Endothelial cell (in vitro differentiated cells): ENCODE results near the gene HERC3. TPM values are rescaled to one million over a fixed set of nuclear protein-coding genes. Genes with fewer than 3 reads are reported as not detected.

Experiments used
- DNase-seq: peaks from one replicate; pipeline ENCODE4 v3.0.0; 2021; ENCODE audit warnings: low spot score
- H3K27ac Mint-ChIP-seq: one replicate; pipeline ENCODE4 v1.8.0; 2021; ENCODE audit warnings: mixed read lengths, inconsistent platforms; ENCODE audit not compliant: unreplicated experiment
- H3K27me3 Mint-ChIP-seq: one replicate; pipeline ENCODE4 v1.8.0; 2021; ENCODE audit warnings: mild to moderate bottlenecking, moderate library complexity, mixed read lengths, inconsistent platforms; ENCODE audit not compliant: unreplicated experiment
- H3K36me3 Mint-ChIP-seq: one replicate; pipeline ENCODE4 v1.8.0; 2021; ENCODE audit warnings: mild to moderate bottlenecking, low read depth, mixed read lengths, inconsistent platforms; ENCODE audit not compliant: unreplicated experiment
- H3K4me1 Mint-ChIP-seq: one replicate; pipeline ENCODE4 v1.8.0; 2021; ENCODE audit warnings: mild to moderate bottlenecking, mixed read lengths, inconsistent platforms; ENCODE audit not compliant: unreplicated experiment
- H3K4me3 Mint-ChIP-seq: one replicate; pipeline ENCODE4 v1.8.0; 2021; ENCODE audit warnings: mild to moderate bottlenecking, mixed read lengths, inconsistent platforms; ENCODE audit not compliant: unreplicated experiment
- H3K9me3 Mint-ChIP-seq: one replicate; pipeline ENCODE4 v1.8.0; 2021; ENCODE audit warnings: mixed read lengths, inconsistent platforms; ENCODE audit not compliant: unreplicated experiment
- total RNA-seq: library from RNA; stranded (reverse); fragmentation: NEBNext Ultra II Directional; extraction: Animal tissue kit (Norgen Biotek cat#: 25700); gene quantifications from one replicate; pipeline ENCODE4 v1.2.1, GENCODE V29; 2021; ENCODE audit not compliant: unreplicated experiment
- TF ChIP-seq, protein P1 (sequence below): fragments of 200-600 bp; sonication (generic); IDR thresholded peaks from one replicate; pipeline ENCODE4 v1.5.0; 2021; ENCODE audit warnings: antibody characterized with exemption; ENCODE audit not compliant: unreplicated experiment

HERC3 gene
- total RNA-seq, 1 donor from 2014 or later: 8.0 TPM

GRCh38 chr4:88690355-88690754 lies 98.1 kb downstream of the HERC3 start:
- Mint-ChIP-seq H3K4me3 (no peak overlapping the region), H3K4me1 (peaks cover 3% of the 10 kb centered on the region), H3K27me3 (no peaks in the 10 kb centered on the region), H3K27ac (no peak overlapping the region), H3K9me3 (no peaks in the 10 kb centered on the region), H3K36me3 (no peaks in the 10 kb centered on the region)
- TF ChIP-seq, protein P1, sequence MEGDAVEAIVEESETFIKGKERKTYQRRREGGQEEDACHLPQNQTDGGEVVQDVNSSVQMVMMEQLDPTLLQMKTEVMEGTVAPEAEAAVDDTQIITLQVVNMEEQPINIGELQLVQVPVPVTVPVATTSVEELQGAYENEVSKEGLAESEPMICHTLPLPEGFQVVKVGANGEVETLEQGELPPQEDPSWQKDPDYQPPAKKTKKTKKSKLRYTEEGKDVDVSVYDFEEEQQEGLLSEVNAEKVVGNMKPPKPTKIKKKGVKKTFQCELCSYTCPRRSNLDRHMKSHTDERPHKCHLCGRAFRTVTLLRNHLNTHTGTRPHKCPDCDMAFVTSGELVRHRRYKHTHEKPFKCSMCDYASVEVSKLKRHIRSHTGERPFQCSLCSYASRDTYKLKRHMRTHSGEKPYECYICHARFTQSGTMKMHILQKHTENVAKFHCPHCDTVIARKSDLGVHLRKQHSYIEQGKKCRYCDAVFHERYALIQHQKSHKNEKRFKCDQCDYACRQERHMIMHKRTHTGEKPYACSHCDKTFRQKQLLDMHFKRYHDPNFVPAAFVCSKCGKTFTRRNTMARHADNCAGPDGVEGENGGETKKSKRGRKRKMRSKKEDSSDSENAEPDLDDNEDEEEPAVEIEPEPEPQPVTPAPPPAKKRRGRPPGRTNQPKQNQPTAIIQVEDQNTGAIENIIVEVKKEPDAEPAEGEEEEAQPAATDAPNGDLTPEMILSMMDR: no peak
- DNase-seq: no peak

DNA sequence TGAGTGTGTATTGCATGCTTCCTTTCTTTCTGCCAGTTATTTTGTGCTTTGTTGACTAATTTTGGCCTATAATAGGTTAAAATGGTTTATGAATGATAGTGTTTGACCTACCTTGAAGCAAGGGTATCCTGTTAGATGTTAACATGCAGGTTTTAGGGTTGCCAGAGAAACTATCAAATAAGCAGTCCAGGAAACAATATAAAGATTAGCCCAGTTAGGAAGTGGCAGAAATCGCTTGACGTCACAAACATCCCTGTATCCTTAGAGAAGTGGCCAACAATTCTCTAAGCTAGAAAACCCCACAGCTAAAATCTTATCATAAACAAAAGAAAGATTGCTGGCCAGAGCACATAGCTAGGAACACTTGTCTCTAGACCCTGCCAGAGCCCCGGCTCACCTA lies 101.5 kb downstream of the HERC3 start:
- peaks cover 3% of the 10 kb centered on the region for H3K36me3 Mint-ChIP-seq
- H3K9me3 Mint-ChIP-seq: no peaks in the 10 kb centered on the region
- H3K4me3 Mint-ChIP-seq: no peak overlapping the region
- TF ChIP-seq, protein P1: no peak
- H3K27ac Mint-ChIP-seq: no peak overlapping the region
- no peak for DNase-seq
- peaks cover 11% of the 10 kb centered on the region for H3K4me1 Mint-ChIP-seq
- H3K27me3 Mint-ChIP-seq: no peaks in the 10 kb centered on the region

- peaks cover 7% of the 10 kb centered on the region for H3K4me1 Mint-ChIP-seq
- TF ChIP-seq, protein P1: no peak
- no peaks in the 10 kb centered on the region for H3K9me3 Mint-ChIP-seq
Observed at GRCh38 chr4:88696630-88697029, 104.3 kb downstream of the HERC3 start.

GRCh38 chr4:88697141-88697540 lies 104.9 kb downstream of the HERC3 start:
- Mint-ChIP-seq H3K27me3 (no peaks in the 10 kb centered on the region), H3K27ac (no peak overlapping the region), H3K4me1 (peaks cover 7% of the 10 kb centered on the region), H3K4me3 (peak overlapping the region; percentile 84), H3K36me3 (peaks cover 3% of the 10 kb centered on the region), H3K9me3 (no peaks in the 10 kb centered on the region)
- DNase-seq: no peak
- TF ChIP-seq, protein P1: no peak

More at GRCh38 chr4:88696630-88697029, 104.3 kb downstream of the HERC3 start:
- no peak for DNase-seq
- Mint-ChIP-seq H3K27ac (no peak overlapping the region), H3K4me3 (peak overlapping the region; percentile 84), H3K27me3 (no peaks in the 10 kb centered on the region), H3K36me3 (peaks cover 3% of the 10 kb centered on the region)

DNA sequence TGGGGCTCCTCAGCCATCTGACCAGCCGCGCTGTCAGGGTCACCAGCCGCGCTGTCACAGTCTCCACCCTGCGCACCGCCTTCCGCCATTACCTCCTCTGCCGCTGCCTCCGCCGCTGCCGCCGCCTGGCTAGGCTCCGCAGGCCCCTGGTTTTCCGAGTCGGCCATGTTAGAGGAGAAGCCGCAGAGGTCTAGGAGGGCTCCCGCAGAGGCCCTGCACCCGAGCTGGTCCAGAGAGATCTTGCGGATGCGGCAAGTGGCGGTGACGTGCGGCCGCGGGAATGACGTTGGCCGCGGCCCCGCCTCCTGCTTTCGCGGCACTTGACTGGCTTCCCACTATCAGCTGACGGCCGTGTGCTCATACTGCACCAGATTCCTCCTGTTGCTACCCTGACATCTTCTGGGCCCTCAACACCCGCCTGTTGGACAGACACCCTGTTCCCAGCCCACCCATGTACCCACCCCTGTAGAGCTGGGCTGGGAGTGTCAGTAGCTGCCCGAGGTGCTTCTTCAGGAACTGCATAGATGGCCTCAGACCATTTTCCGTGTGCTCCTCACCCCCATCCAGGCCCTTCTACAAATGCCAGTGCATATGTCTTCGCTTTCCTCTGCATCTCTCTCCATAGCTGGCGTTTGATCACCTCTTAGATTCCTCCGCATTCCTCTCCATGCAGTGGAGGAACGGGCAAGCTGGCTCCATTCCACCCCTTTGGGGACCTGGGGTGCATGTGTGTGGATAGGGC lies 105.5 kb downstream of the HERC3 start, which contains the start of gene NAP1L5:
TSS of gene NAP1L5 (minus strand) at position 242 of the 742 bp plus-strand sequence. CDS start at position 167, 75 bp downstream.
- peak within 1 kb of the TSS; percentile 84 for H3K4me3 Mint-ChIP-seq
- peaks cover 3% of the 10 kb centered on the region for H3K36me3 Mint-ChIP-seq
- TF ChIP-seq, protein P1: no peak
- no peaks in the 10 kb centered on the region for H3K9me3 Mint-ChIP-seq
- H3K4me1 Mint-ChIP-seq: peaks cover 7% of the 10 kb centered on the region
- H3K27me3 Mint-ChIP-seq: no peaks in the 10 kb centered on the region
- H3K27ac Mint-ChIP-seq: no peak within 1 kb of the TSS
- peak; percentile 35 for DNase-seq
